Measurements from ENCODE around the gene DNTT. TPM values are rescaled to one million over a fixed set of nuclear protein-coding genes. Genes with fewer than 3 reads are reported as not detected.

The DNTT gene
- not detected in 5 replicates for total RNA-seq (2022; extraction: Qiagen RNA extraction)

GRCh38 chr10:96304230-96304629, at the start of gene DNTT:
DNTT (plus strand) TSS chr10:96304434; CDS start chr10:96304498, 64 bp downstream.

DNA sequence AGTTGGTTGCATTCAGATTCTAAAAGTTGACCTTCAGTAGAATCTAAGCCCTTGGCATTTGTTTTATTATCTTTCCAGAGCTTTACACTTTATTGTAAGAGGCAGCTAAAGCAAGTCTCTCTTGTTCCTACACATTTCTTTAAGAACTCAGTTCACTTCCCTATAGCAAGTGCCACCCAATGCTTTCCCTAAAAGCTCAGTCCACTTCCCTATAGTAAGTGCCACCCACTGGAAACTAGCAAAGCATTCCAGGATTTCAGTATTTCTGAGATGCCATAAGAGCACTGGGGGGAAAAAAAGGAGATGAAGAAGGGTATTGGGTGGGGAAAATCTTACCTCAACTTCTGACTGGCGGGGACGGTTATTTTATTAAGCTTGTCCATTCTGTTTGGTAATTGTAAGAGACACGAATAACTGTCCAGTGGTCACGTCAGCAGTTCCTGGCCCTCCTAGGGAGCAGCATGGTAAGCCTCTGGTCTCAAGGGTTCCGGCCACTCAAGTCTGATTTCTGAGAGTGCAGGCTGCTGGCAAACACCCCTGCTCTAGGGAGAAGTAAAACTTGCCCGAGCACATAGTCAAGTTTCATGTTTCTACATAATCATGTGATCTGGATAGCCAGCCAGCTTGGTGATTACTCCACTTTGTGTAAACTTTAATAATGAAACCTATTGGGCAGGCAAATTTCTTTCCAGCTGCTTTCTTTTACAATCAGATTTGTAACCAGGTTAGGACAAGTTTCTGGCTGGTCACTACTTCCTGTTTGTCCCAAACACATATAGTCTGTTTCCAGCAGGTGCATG, 33.0 kb upstream of the DNTT start, which contains the start of gene BLNK:
BLNK (minus strand) TSS at position 554 of the 800 bp plus-strand sequence; CDS start at position 383, 171 bp downstream.

GRCh38 chr10:96358851-96359540, 54.8 kb downstream of the DNTT start, which contains the start of gene OPALIN:
OPALIN (minus strand) TSS chr10:96359002; CDS start chr10:96358896, 106 bp downstream.

Other genes starting within 250 kb of the DNTT start
- 6.0 to 8.0 TPM (median 6.9 TPM) in 5 replicates for gene ZNF518A, start 174.1 kb upstream of the DNTT start, total RNA-seq (2022; extraction: Qiagen RNA extraction)
- 0.06 TPM in 1 of 5 replicates, not detected in the others for gene BLNK, start 32.9 kb upstream of the DNTT start, total RNA-seq (2022; extraction: Qiagen RNA extraction)
- not detected in 5 replicates for gene OPALIN, start 54.6 kb downstream of the DNTT start, total RNA-seq (2022; extraction: Qiagen RNA extraction)
- 0.06 to 0.12 TPM (median 0.07 TPM) in 5 replicates for gene TLL2, start 209.5 kb downstream of the DNTT start, total RNA-seq (2022; extraction: Qiagen RNA extraction)

All from A549 treated with AZD2906 at 1 μM for 4 hours (cell line).